Measurements from ENCODE around the gene KRT77.

DNA sequence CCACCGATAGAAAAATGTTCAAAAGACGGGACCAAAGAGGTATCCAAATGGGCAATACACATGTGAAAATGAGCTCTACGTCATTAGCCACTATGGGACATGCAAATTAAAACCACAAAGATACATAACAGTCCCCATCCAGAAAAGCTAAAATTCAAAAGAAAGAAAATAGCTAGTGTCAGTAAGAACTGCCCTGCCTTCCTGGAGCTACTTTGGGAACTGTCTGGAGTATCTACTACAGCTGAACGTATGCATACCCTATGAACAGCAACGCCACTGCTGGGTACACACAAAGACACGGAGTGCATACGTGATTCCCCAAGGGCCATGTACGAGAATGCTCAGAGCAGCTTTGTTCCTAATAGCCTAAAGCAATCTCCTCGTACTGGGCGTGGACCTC is 25.8 kb upstream of the KRT77 start:
- TF ChIP-seq EP300 (IDR thresholded peaks at IDR 0.05) = no peak
- TF ChIP-seq CTCF (IDR thresholded peaks at IDR 0.05) = no peak
- no peak for TF ChIP-seq POLR2AphosphoS5 (IDR thresholded peaks at IDR 0.05)

Data from stomach (tissue), 4 donors.